HEK293 (cell line): Measurements from ENCODE around the gene UGT1A3.

ENCODE experiments used
- CTCF ChIA-PET: fragments of 350-600 bp; formaldehyde crosslinking; extraction: SDS; loops from one replicate; lab custom pipeline; 2021; ENCODE audit warnings: antibody characterized with exemption; lab: Yijun Ruan, JAX
- POLR2A ChIA-PET: fragments of 300-600 bp; formaldehyde crosslinking; extraction: SDS; loops from one replicate; lab custom pipeline; 2020; ENCODE audit warnings: antibody characterized with exemption, inconsistent platforms; lab: Yijun Ruan, JAX
- H3K27ac ChIP-seq: fragments of 200-500 bp; sonication (Bioruptor generic); 2 replicates; pipeline ENCODE4 v1.5.1; 2014; ENCODE audit warnings: low read depth, low read length, control low read depth, inconsistent platforms; ENCODE audit errors: extremely low read depth
- H3K36me3 ChIP-seq, 2 experiments: fragments of 200-500 bp in 1 of 2; sonication (Bioruptor generic) in 1 of 2; 1 replicate in 1 of 2; 2 replicates in 1 of 2; pipeline ENCODE4 v1.5.1; 2014 to 2017; ENCODE audit warnings: inconsistent platforms in 2 of 2, low read length in 2 of 2; ENCODE audit not compliant: control insufficient read depth in 2 of 2, insufficient read depth in 1 of 2
- H3K4me1 ChIP-seq: fragments of 200-500 bp; sonication (Bioruptor generic); 2 replicates; pipeline ENCODE4 v1.5.1; 2014; ENCODE audit warnings: mild to moderate bottlenecking, low read length, inconsistent platforms; ENCODE audit not compliant: control insufficient read depth, insufficient read depth
- H3K4me3 ChIP-seq: 2 replicates; pipeline ENCODE4 v1.5.1; 2011; ENCODE audit warnings: low read depth, mild to moderate bottlenecking, control low read depth, low read length, moderate library complexity
- H3K9me3 ChIP-seq: fragments of 200-500 bp; sonication (Bioruptor generic); 2 replicates; pipeline ENCODE4 v1.5.1; 2014; ENCODE audit warnings: low read depth, low read length, inconsistent platforms; ENCODE audit not compliant: control insufficient read depth, insufficient read depth
- BCL11A ChIP-seq: fragments of 450-650 bp; formaldehyde crosslinking; IDR thresholded peaks from 2 replicates; pipeline ENCODE4 v1.5.1; 2016; ENCODE audit warnings: low read depth, missing biosample characterization, missing genetic modification characterization
- KLF10 ChIP-seq: fragments of 450-650 bp; IDR thresholded peaks from 2 replicates; pipeline ENCODE4 v1.5.1; 2018; ENCODE audit warnings: missing biosample characterization, mild to moderate bottlenecking, missing genetic modification characterization
- ZNF112 ChIP-seq: fragments of 450-650 bp; formaldehyde crosslinking; IDR thresholded peaks from 2 replicates; pipeline ENCODE4 v1.5.0; 2017; ENCODE audit warnings: missing biosample characterization, missing genetic modification characterization
- ZNF138 ChIP-seq: fragments of 450-650 bp; formaldehyde crosslinking; IDR thresholded peaks from 2 replicates; pipeline ENCODE4 v1.5.1; 2016; ENCODE audit warnings: missing biosample characterization, missing genetic modification characterization, borderline replicate concordance
- ZNF2 ChIP-seq: fragments of 450-650 bp; formaldehyde crosslinking; IDR thresholded peaks from 2 replicates; pipeline ENCODE4 v1.5.1; 2016; ENCODE audit warnings: missing biosample characterization, missing genetic modification characterization
- ZNF311 ChIP-seq: fragments of 450-650 bp; formaldehyde crosslinking; IDR thresholded peaks from 2 replicates; pipeline ENCODE4 v1.5.1; 2017; ENCODE audit warnings: missing biosample characterization, missing genetic modification characterization, borderline replicate concordance
- ZNF350 ChIP-seq: fragments of 450-650 bp; formaldehyde crosslinking; IDR thresholded peaks from 2 replicates; pipeline ENCODE4 v1.5.0; 2017; ENCODE audit warnings: missing biosample characterization, mild to moderate bottlenecking, missing genetic modification characterization
- ZNF37A ChIP-seq: fragments of 450-650 bp; IDR thresholded peaks from 2 replicates; pipeline ENCODE4 v1.5.1; 2018; ENCODE audit warnings: missing biosample characterization, missing genetic modification characterization
- ZNF416 ChIP-seq: fragments of 450-650 bp; formaldehyde crosslinking; IDR thresholded peaks from 2 replicates; pipeline ENCODE4 v1.5.1; 2016; ENCODE audit warnings: missing biosample characterization, missing genetic modification characterization
- ZNF423 ChIP-seq: fragments of 450-650 bp; formaldehyde crosslinking; IDR thresholded peaks from 2 replicates; pipeline ENCODE4 v1.5.1; 2016; ENCODE audit warnings: missing biosample characterization, missing genetic modification characterization
- ZNF449 ChIP-seq: fragments of 450-650 bp; formaldehyde crosslinking; IDR thresholded peaks from 2 replicates; pipeline ENCODE4 v1.5.1; 2017; ENCODE audit warnings: missing biosample characterization, mild to moderate bottlenecking, missing genetic modification characterization, moderate library complexity
- ZNF521 ChIP-seq: fragments of 450-650 bp; formaldehyde crosslinking; IDR thresholded peaks from 2 replicates; pipeline ENCODE4 v1.5.1; 2017; ENCODE audit warnings: missing biosample characterization, mild to moderate bottlenecking, missing genetic modification characterization
- ZNF548 ChIP-seq: fragments of 450-650 bp; formaldehyde crosslinking; IDR thresholded peaks from 2 replicates; pipeline ENCODE4 v1.5.1; 2016; ENCODE audit warnings: missing biosample characterization, missing genetic modification characterization
- ZSCAN23 ChIP-seq: fragments of 450-650 bp; formaldehyde crosslinking; IDR thresholded peaks from 2 replicates; pipeline ENCODE4 v1.5.1; 2016; ENCODE audit warnings: missing biosample characterization, missing genetic modification characterization
- ZSCAN4 ChIP-seq: fragments of 450-650 bp; formaldehyde crosslinking; IDR thresholded peaks from 2 replicates; pipeline ENCODE4 v1.5.1; 2017; ENCODE audit warnings: missing biosample characterization, missing genetic modification characterization
- TF ChIP-seq, protein P1 (sequence below): fragments of 450-650 bp; formaldehyde crosslinking; optimal IDR thresholded peaks from 2 replicates; pipeline ENCODE3; 2016; ENCODE audit warnings: missing biosample characterization, mild to moderate bottlenecking, missing genetic modification characterization
- TF ChIP-seq, protein P2 (sequence below): fragments of 450-650 bp; formaldehyde crosslinking; IDR thresholded peaks from 2 replicates; pipeline ENCODE4 v1.5.1; 2016; ENCODE audit warnings: missing biosample characterization, missing genetic modification characterization
- TF ChIP-seq, protein P3 (sequence below): fragments of 450-650 bp; formaldehyde crosslinking; conservative IDR thresholded peaks from 2 replicates; pipeline ENCODE4 v1.5.1; 2016; ENCODE audit warnings: low read depth, missing biosample characterization, missing genetic modification characterization
- TF ChIP-seq, protein P4 (sequence below): fragments of 450-650 bp; formaldehyde crosslinking; IDR thresholded peaks from 2 replicates; pipeline ENCODE4 v1.5.1; 2016; ENCODE audit warnings: missing biosample characterization, missing genetic modification characterization
- TF ChIP-seq, protein P5 (sequence below): fragments of 450-650 bp; formaldehyde crosslinking; IDR thresholded peaks from 2 replicates; pipeline ENCODE4 v1.5.1; 2016; ENCODE audit warnings: missing biosample characterization, missing genetic modification characterization

Gene UGT1A3

GRCh38 chr2:233693963-233694362 lies 34.9 kb upstream of the UGT1A3 start:
- no peaks in the 10 kb centered on the region for H3K9me3 ChIP-seq
- H3K4me3 ChIP-seq, result no peak overlapping the region
- POLR2A ChIA-PET, result no interaction called here
- TF ChIP-seq ZNF112 (tag by site-specific recombination) (no peak), ZNF423 (no peak), ZNF449 (tag by site-specific recombination) (no peak), ZNF521 (tag by site-specific recombination) (no peak), ZNF416 (tag by site-specific recombination) (no peak), ZNF548 (tag by site-specific recombination) (no peak), ZSCAN23 (tag by site-specific recombination) (no peak), ZNF311 (tag by site-specific recombination) (no peak)
- TF ChIP-seq, protein P1, sequence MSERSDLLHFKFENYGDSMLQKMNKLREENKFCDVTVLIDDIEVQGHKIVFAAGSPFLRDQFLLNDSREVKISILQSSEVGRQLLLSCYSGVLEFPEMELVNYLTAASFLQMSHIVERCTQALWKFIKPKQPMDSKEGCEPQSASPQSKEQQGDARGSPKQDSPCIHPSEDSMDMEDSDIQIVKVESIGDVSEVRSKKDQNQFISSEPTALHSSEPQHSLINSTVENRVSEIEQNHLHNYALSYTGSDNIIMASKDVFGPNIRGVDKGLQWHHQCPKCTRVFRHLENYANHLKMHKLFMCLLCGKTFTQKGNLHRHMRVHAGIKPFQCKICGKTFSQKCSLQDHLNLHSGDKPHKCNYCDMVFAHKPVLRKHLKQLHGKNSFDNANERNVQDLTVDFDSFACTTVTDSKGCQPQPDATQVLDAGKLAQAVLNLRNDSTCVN (tag by site-specific recombination), result no peak
- TF ChIP-seq, protein P2, sequence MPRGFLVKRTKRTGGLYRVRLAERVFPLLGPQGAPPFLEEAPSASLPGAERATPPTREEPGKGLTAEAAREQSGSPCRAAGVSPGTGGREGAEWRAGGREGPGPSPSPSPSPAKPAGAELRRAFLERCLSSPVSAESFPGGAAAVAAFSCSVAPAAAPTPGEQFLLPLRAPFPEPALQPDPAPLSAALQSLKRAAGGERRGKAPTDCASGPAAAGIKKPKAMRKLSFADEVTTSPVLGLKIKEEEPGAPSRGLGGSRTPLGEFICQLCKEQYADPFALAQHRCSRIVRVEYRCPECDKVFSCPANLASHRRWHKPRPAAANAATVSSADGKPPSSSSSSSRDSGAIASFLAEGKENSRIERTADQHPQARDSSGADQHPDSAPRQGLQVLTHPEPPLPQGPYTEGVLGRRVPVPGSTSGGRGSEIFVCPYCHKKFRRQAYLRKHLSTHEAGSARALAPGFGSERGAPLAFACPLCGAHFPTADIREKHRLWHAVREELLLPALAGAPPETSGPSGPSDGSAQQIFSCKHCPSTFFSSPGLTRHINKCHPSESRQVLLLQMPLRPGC (tag by site-specific recombination), result no peak
- TF ChIP-seq, protein P3, sequence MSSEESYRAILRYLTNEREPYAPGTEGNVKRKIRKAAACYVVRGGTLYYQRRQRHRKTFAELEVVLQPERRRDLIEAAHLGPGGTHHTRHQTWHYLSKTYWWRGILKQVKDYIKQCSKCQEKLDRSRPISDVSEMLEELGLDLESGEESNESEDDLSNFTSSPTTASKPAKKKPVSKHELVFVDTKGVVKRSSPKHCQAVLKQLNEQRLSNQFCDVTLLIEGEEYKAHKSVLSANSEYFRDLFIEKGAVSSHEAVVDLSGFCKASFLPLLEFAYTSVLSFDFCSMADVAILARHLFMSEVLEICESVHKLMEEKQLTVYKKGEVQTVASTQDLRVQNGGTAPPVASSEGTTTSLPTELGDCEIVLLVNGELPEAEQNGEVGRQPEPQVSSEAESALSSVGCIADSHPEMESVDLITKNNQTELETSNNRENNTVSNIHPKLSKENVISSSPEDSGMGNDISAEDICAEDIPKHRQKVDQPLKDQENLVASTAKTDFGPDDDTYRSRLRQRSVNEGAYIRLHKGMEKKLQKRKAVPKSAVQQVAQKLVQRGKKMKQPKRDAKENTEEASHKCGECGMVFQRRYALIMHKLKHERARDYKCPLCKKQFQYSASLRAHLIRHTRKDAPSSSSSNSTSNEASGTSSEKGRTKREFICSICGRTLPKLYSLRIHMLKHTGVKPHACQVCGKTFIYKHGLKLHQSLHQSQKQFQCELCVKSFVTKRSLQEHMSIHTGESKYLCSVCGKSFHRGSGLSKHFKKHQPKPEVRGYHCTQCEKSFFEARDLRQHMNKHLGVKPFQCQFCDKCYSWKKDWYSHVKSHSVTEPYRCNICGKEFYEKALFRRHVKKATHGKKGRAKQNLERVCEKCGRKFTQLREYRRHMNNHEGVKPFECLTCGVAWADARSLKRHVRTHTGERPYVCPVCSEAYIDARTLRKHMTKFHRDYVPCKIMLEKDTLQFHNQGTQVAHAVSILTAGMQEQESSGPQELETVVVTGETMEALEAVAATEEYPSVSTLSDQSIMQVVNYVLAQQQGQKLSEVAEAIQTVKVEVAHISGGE (tag by site-specific recombination), result no peak
- TF ChIP-seq, all 188 proteins: peak for 0
- H3K36me3 ChIP-seq, result no peaks in the 10 kb centered on the region
- CTCF ChIA-PET, result no interaction called here
- no peak overlapping the region for H3K27ac ChIP-seq
- H3K4me1 ChIP-seq, result no peaks in the 10 kb centered on the region

GRCh38 chr2:233698740-233699139 lies 30.1 kb upstream of the UGT1A3 start:
- H3K27ac ChIP-seq, result no peak overlapping the region
- no peak overlapping the region for H3K4me3 ChIP-seq
- POLR2A ChIA-PET, result no interaction called here
- CTCF ChIA-PET, result interaction anchor here (1.2 kb wide), 1 partner anchor 12 kb away, joined by 5 read pairs; no protein-coding TSS in a partner anchor
- H3K9me3 ChIP-seq, result no peaks in the 10 kb centered on the region
- 0 out of 2 replicates have a peak, but pooled peaks cover 2% of the 10 kb centered on the region for H3K4me1 ChIP-seq
- no peaks in the 10 kb centered on the region for H3K36me3 ChIP-seq
- no peak for TF ChIP-seq ZSCAN4 (tag by site-specific recombination)
- no peak for TF ChIP-seq ZNF138 (tag by site-specific recombination)
- TF ChIP-seq, protein P4, sequence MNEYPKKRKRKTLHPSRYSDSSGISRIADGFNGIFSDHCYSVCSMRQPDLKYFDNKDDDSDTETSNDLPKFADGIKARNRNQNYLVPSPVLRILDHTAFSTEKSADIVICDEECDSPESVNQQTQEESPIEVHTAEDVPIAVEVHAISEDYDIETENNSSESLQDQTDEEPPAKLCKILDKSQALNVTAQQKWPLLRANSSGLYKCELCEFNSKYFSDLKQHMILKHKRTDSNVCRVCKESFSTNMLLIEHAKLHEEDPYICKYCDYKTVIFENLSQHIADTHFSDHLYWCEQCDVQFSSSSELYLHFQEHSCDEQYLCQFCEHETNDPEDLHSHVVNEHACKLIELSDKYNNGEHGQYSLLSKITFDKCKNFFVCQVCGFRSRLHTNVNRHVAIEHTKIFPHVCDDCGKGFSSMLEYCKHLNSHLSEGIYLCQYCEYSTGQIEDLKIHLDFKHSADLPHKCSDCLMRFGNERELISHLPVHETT (tag by site-specific recombination), result no peak
- TF ChIP-seq KLF10, result no peak
- TF ChIP-seq ZNF37A (tag by site-specific recombination), result no peak
- no peak for TF ChIP-seq ZNF449 (tag by site-specific recombination)
- TF ChIP-seq ZNF2 (tag by site-specific recombination), result no peak
- TF ChIP-seq ZNF350 (tag by site-specific recombination), result no peak
- TF ChIP-seq BCL11A (tag by site-specific recombination), result no peak
- TF ChIP-seq, protein P5, sequence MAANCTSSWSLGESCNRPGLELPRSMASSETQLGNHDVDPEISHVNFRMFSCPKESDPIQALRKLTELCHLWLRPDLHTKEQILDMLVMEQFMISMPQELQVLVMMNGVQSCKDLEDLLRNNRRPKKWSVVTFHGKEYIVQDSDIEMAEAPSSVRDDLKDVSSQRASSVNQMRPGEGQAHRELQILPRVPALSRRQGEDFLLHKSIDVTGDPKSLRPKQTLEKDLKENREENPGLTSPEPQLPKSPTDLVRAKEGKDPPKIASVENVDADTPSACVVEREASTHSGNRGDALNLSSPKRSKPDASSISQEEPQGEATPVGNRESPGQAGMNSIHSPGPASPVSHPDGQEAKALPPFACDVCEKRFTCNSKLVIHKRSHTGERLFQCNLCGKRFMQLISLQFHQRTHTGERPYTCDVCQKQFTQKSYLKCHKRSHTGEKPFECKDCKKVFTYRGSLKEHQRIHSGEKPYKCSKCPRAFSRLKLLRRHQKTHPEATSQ (tag by site-specific recombination), result no peak
